Breast epithelium (tissue), 3 donors: ENCODE results near the gene CD28.

Experiments
- POLR2A ChIP-seq: fragments of 450-650 bp; IDR thresholded peaks from one replicate; pipeline ENCODE4 v1.6.1; 2016; ENCODE audit warnings: antibody characterized with exemption, mild to moderate bottlenecking, moderate library complexity
- TF ChIP-seq, protein P1 (sequence below), 3 donors: fragments of 450-650 bp; IDR thresholded peaks; one replicate each; pipeline ENCODE4 v1.5.1; 2016 to 2017; ENCODE audit warnings: antibody characterized with exemption in 3 of 3, mild to moderate bottlenecking in 3 of 3, moderate library complexity in 3 of 3

DNA sequence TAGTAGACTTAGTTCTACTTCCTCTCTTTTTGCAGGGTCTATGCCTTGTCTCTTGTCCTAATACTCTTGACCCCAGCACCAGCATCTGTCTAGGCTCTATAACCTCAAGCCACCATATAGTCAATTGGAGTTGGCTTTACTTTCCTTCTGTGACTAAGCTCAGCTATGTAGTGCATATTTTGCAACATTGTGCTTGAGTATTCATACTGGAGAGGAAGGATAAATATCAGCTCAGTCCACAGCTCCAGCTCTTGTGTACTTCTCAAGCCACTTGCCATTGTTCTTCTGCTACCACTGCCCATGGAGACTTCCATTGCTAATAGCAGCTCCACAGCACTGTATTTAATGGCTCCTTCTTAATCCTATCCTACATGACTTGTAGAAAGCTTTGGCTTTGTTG, 35.5 kb upstream of the CD28 start:
- TF ChIP-seq, protein P1, sequence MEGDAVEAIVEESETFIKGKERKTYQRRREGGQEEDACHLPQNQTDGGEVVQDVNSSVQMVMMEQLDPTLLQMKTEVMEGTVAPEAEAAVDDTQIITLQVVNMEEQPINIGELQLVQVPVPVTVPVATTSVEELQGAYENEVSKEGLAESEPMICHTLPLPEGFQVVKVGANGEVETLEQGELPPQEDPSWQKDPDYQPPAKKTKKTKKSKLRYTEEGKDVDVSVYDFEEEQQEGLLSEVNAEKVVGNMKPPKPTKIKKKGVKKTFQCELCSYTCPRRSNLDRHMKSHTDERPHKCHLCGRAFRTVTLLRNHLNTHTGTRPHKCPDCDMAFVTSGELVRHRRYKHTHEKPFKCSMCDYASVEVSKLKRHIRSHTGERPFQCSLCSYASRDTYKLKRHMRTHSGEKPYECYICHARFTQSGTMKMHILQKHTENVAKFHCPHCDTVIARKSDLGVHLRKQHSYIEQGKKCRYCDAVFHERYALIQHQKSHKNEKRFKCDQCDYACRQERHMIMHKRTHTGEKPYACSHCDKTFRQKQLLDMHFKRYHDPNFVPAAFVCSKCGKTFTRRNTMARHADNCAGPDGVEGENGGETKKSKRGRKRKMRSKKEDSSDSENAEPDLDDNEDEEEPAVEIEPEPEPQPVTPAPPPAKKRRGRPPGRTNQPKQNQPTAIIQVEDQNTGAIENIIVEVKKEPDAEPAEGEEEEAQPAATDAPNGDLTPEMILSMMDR (IDR thresholded peaks at IDR 0.05): no peak
- no peak for TF ChIP-seq POLR2A
